NT2/D1 (cell line): ENCODE measurements around the gene SH3PXD2B.

Experiments
- DNase-seq: peaks from one replicate; pipeline ENCODE4 v3.0.0-alpha.2; 2011; ENCODE audit warnings: low read depth, low spot score
- H3K27me3 ChIP-seq: 2 replicates; pipeline ENCODE4 v1.6.0; 2011; ENCODE audit warnings: mild to moderate bottlenecking; ENCODE audit not compliant: insufficient read length, insufficient read depth
- H3K36me3 ChIP-seq: 2 replicates; pipeline ENCODE4 v1.6.1; 2011; ENCODE audit warnings: mild to moderate bottlenecking, low read length, mixed read lengths; ENCODE audit not compliant: insufficient read depth, insufficient read length
- H3K4me1 ChIP-seq: 2 replicates; pipeline ENCODE4 v1.5.1; 2011; ENCODE audit not compliant: insufficient read depth, insufficient read length
- H3K4me3 ChIP-seq: 2 replicates; pipeline ENCODE4 v1.5.1; 2011; ENCODE audit warnings: low read depth; ENCODE audit not compliant: insufficient read length
- H3K9ac ChIP-seq: 2 replicates; pipeline ENCODE4 v1.6.0; 2011; ENCODE audit warnings: low read depth; ENCODE audit not compliant: insufficient read length
- H3K9me3 ChIP-seq: 2 replicates; pipeline ENCODE4 v1.5.1; 2011; ENCODE audit warnings: mild to moderate bottlenecking, low read length; ENCODE audit not compliant: insufficient read depth
- SUZ12 ChIP-seq: IDR thresholded peaks from 2 replicates; pipeline ENCODE4 v1.6.1; 2011; ENCODE audit not compliant: insufficient read length, insufficient read depth; ENCODE audit errors: extremely low read depth
- YY1 ChIP-seq: IDR thresholded peaks from 2 replicates; pipeline ENCODE4 v1.6.1; 2011; ENCODE audit not compliant: insufficient read length, insufficient read depth
- ZNF274 ChIP-seq: IDR thresholded peaks from 2 replicates; pipeline ENCODE4 v1.6.1; 2011; ENCODE audit warnings: mild to moderate bottlenecking, low read depth, low read length

The SH3PXD2B gene

GRCh38 chr5:172428224-172429166, 25.8 kb downstream of the SH3PXD2B start:
- Histone ChIP-seq H3K36me3 (peaks cover 8% of the 10 kb centered on the region), H3K9ac (no peak overlapping the region), H3K9me3 (no peaks in the 10 kb centered on the region), H3K4me1 (no peaks in the 10 kb centered on the region), H3K27me3 (no peaks in the 10 kb centered on the region), H3K4me3 (no peak overlapping the region)
- no peak for TF ChIP-seq YY1
- TF ChIP-seq SUZ12: no peak
- TF ChIP-seq ZNF274: no peak
- DNase-seq: no peak

GRCh38 chr5:172427202-172427601, 27.1 kb downstream of the SH3PXD2B start:
- Histone ChIP-seq H3K9me3 (no peaks in the 10 kb centered on the region), H3K36me3 (peaks cover 10% of the 10 kb centered on the region), H3K27me3 (no peaks in the 10 kb centered on the region), H3K4me1 (no peaks in the 10 kb centered on the region), H3K9ac (no peak overlapping the region), H3K4me3 (no peak overlapping the region)
- DNase-seq: no peak
- TF ChIP-seq YY1: no peak
- no peak for TF ChIP-seq ZNF274
- no peak for TF ChIP-seq SUZ12

- Histone ChIP-seq H3K4me3 (no peak overlapping the region), H3K27me3 (no peaks in the 10 kb centered on the region), H3K9ac (no peak overlapping the region), H3K4me1 (no peaks in the 10 kb centered on the region), H3K36me3 (peaks cover 20% of the 10 kb centered on the region), H3K9me3 (no peaks in the 10 kb centered on the region)
- no peak for DNase-seq
- TF ChIP-seq ZNF274 (no peak), YY1 (no peak), SUZ12 (no peak)
Measured at GRCh38 chr5:172426086-172426485, 28.2 kb downstream of the SH3PXD2B start.

DNA sequence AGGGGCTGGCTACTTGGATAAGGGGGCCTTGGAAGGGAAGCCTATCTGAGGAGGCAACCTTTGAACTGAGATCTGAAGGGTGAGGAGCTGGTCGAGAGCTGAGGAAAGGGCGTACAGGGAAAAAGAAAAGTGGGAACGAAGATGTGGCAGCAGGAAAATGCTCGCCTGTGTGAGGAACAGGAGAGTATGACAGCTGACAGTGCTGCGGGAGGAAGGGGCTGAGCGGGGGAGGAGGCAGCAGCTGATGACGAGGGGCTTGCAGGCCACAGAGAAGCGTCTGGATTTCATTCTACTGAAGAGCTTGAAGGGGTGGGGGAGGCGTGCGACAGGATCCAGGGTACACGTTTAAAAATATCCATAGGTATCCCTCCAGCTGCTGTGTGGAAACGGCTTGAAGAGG, 28.9 kb downstream of the SH3PXD2B start:
- Histone ChIP-seq H3K9ac (no peak overlapping the region), H3K36me3 (peaks cover 26% of the 10 kb centered on the region), H3K9me3 (no peaks in the 10 kb centered on the region), H3K27me3 (no peaks in the 10 kb centered on the region), H3K4me1 (no peaks in the 10 kb centered on the region), H3K4me3 (no peak overlapping the region)
- TF ChIP-seq YY1 (no peak), SUZ12 (no peak), ZNF274 (no peak)
- no peak for DNase-seq

DNA sequence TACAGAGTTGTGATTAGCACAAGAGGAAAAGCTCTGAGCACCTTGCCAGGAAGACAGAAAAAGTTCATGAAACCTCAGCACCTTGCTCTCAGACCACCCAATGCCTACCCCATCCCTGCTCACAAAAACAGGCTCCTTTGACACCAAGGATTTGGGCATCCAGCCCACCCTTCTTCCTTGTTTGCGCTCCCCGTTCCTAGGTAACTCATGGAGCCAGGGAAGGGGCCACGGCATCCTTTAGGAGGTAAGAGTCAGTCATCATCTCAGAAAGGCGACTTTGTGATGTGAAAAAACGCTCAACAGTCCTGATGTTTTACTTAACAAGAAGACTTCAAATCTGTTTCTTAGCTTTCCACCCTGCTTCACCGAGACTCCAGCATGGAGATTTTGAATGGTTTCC, 29.5 kb downstream of the SH3PXD2B start:
- TF ChIP-seq ZNF274: no peak
- TF ChIP-seq YY1: no peak
- TF ChIP-seq SUZ12: no peak
- H3K9me3 ChIP-seq: no peaks in the 10 kb centered on the region

GRCh38 chr5:172424111-172424490, 30.2 kb downstream of the SH3PXD2B start:
- Histone ChIP-seq H3K4me1 (no peaks in the 10 kb centered on the region), H3K36me3 (peaks cover 32% of the 10 kb centered on the region), H3K27me3 (no peaks in the 10 kb centered on the region)

More for the DNA sequence above, 29.5 kb downstream of the SH3PXD2B start:
- no peaks in the 10 kb centered on the region for H3K4me1 ChIP-seq
- H3K9ac ChIP-seq: no peak overlapping the region
- H3K27me3 ChIP-seq: no peaks in the 10 kb centered on the region
- no peak for DNase-seq
- H3K4me3 ChIP-seq: no peak overlapping the region
- peaks cover 26% of the 10 kb centered on the region for H3K36me3 ChIP-seq

DNA sequence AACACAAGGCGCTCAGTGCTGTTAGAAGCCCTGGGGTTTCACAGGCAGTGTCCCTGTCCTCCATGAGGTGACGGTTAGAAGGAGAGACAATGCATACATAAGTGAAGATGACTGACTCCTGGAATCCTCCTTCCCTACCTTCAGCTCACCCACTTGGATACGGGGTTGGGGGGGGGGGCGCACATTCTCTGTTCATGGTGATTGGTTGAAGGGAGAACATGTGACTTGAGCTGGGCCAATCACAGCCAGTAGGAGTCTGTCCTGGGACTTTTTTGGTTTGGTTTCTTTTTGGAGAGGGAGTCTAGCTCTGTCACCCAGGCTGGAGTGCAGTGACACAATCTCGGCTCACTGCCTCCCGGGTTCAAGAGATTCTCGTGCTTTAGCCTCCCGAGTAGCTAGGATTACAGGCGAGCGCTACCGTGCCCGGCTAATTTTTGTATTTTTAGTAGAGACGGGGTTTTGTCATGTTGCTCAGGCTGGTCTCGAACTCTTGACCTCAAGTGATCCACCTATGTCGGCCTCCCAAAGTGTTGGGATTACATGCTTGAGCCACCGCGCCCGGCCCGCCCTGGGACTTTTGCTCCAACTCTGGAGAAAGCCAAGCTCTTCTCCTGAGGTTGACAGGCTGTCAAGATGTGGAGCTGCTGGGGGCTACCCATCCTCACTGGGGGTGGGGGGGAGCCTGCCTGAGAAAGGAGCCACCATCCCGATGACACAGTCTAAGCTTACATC, 30.8 kb downstream of the SH3PXD2B start:
- DNase-seq: no peak
- Histone ChIP-seq H3K9me3 (no peaks in the 10 kb centered on the region), H3K9ac (no peak overlapping the region), H3K27me3 (no peaks in the 10 kb centered on the region), H3K4me3 (no peak overlapping the region), H3K36me3 (peaks cover 30% of the 10 kb centered on the region), H3K4me1 (peaks cover 1% of the 10 kb centered on the region)
- TF ChIP-seq ZNF274: no peak
- TF ChIP-seq SUZ12: no peak
- TF ChIP-seq YY1: no peak

More at GRCh38 chr5:172424111-172424490, 30.2 kb downstream of the SH3PXD2B start:
- no peaks in the 10 kb centered on the region for H3K9me3 ChIP-seq
- H3K4me3 ChIP-seq: no peak overlapping the region
- DNase-seq: no peak
- TF ChIP-seq YY1: no peak
- TF ChIP-seq ZNF274: no peak
- TF ChIP-seq SUZ12: no peak
- H3K9ac ChIP-seq: no peak overlapping the region
